ENCODE results near the gene MRFAP1L1.

MRFAP1L1 gene

GRCh38 chr4:6688879-6689505 lies 20.7 kb downstream of the MRFAP1L1 start:
- no peak for TF ChIP-seq EZH2 (optimal IDR thresholded peaks at IDR 0.05; ENCODE audit: low read depth, low read length)
- no peak for TF ChIP-seq EZH2phosphoT487 (IDR thresholded peaks at IDR 0.05; ENCODE audit: low read length)
- TF ChIP-seq, protein P1, sequence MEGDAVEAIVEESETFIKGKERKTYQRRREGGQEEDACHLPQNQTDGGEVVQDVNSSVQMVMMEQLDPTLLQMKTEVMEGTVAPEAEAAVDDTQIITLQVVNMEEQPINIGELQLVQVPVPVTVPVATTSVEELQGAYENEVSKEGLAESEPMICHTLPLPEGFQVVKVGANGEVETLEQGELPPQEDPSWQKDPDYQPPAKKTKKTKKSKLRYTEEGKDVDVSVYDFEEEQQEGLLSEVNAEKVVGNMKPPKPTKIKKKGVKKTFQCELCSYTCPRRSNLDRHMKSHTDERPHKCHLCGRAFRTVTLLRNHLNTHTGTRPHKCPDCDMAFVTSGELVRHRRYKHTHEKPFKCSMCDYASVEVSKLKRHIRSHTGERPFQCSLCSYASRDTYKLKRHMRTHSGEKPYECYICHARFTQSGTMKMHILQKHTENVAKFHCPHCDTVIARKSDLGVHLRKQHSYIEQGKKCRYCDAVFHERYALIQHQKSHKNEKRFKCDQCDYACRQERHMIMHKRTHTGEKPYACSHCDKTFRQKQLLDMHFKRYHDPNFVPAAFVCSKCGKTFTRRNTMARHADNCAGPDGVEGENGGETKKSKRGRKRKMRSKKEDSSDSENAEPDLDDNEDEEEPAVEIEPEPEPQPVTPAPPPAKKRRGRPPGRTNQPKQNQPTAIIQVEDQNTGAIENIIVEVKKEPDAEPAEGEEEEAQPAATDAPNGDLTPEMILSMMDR (IDR thresholded peaks at IDR 0.05; ENCODE audit: low read length): no peak
- no peaks in the 10 kb centered on the region for H4K20me1 ChIP-seq (ENCODE audit: insufficient read depth, low read length)
- peak; percentile 21 for DNase-seq
- peak overlapping the region; percentile 35; the same call in 1 of the 2 replicates for H2AFZ ChIP-seq (ENCODE audit: low read length)
- H3K27ac ChIP-seq (ENCODE audit: low read length): no peak overlapping the region
- peaks cover 24% of the 10 kb centered on the region for H3K27me3 ChIP-seq (replicated peaks; ENCODE audit: insufficient read depth, low read length)
- H3K9me3 ChIP-seq (replicated peaks; ENCODE audit: insufficient read depth, low read length): no peaks in the 10 kb centered on the region
- H3K4me1 ChIP-seq (ENCODE audit: low read length): no peaks in the 10 kb centered on the region
- H3K4me2 ChIP-seq (ENCODE audit: low read depth, low read length): no peak overlapping the region
- H3F3A ChIP-seq (ENCODE audit: insufficient read depth, low read length): no peaks in the 10 kb centered on the region
- H3K9ac ChIP-seq (ENCODE audit: low read length): no peak overlapping the region
- H3K36me3 ChIP-seq (replicated peaks; ENCODE audit: insufficient read depth, low read length): no peaks in the 10 kb centered on the region
- H3K9me2 ChIP-seq (replicated peaks; ENCODE audit: insufficient read depth, low read length): no peaks in the 10 kb centered on the region
- no peaks in the 10 kb centered on the region for H3K79me2 ChIP-seq (ENCODE audit: low read length)
- H3K4me3 ChIP-seq (ENCODE audit: low read length): no peak overlapping the region

- no peak overlapping the region for H3K27ac ChIP-seq (ENCODE audit: low read length)
These were observed 21.5 kb downstream of the MRFAP1L1 start for GRCh38 chr4:6687947-6688878.

GRCh38 chr4:6686104-6686787 lies 23.4 kb downstream of the MRFAP1L1 start:
- Histone ChIP-seq H3K9me3 (replicated peaks; ENCODE audit: insufficient read depth, low read length) (no peaks in the 10 kb centered on the region), H3K4me2 (ENCODE audit: low read depth, low read length) (no peak overlapping the region), H3K36me3 (replicated peaks; ENCODE audit: insufficient read depth, low read length) (no peaks in the 10 kb centered on the region), H3K27me3 (replicated peaks; ENCODE audit: insufficient read depth, low read length) (peaks cover 24% of the 10 kb centered on the region), H3K79me2 (ENCODE audit: low read length) (no peaks in the 10 kb centered on the region), H3F3A (ENCODE audit: insufficient read depth, low read length) (no peaks in the 10 kb centered on the region), H3K9ac (ENCODE audit: low read length) (no peak overlapping the region), H4K20me1 (ENCODE audit: insufficient read depth, low read length) (no peaks in the 10 kb centered on the region), H3K9me2 (replicated peaks; ENCODE audit: insufficient read depth, low read length) (no peaks in the 10 kb centered on the region), H3K4me3 (ENCODE audit: low read length) (no peak overlapping the region), H3K27ac (ENCODE audit: low read length) (no peak overlapping the region), H2AFZ (ENCODE audit: low read length) (no peak overlapping the region), H3K4me1 (ENCODE audit: low read length) (no peaks in the 10 kb centered on the region)
- no peak for TF ChIP-seq EZH2 (optimal IDR thresholded peaks at IDR 0.05; ENCODE audit: low read depth, low read length)
- TF ChIP-seq, protein P1 (IDR thresholded peaks at IDR 0.05; ENCODE audit: low read length): no peak
- TF ChIP-seq EZH2phosphoT487 (IDR thresholded peaks at IDR 0.05; ENCODE audit: low read length): no peak
- no peak for DNase-seq

More at GRCh38 chr4:6687947-6688878, 21.5 kb downstream of the MRFAP1L1 start:
- DNase-seq: no peak
- H3K9me2 ChIP-seq (replicated peaks; ENCODE audit: insufficient read depth, low read length): no peaks in the 10 kb centered on the region
- no peak overlapping the region for H3K4me2 ChIP-seq (ENCODE audit: low read depth, low read length)
- H4K20me1 ChIP-seq (ENCODE audit: insufficient read depth, low read length): no peaks in the 10 kb centered on the region
- no peak overlapping the region for H3K9ac ChIP-seq (ENCODE audit: low read length)
- H3K36me3 ChIP-seq (replicated peaks; ENCODE audit: insufficient read depth, low read length): no peaks in the 10 kb centered on the region
- H3K27me3 ChIP-seq (replicated peaks; ENCODE audit: insufficient read depth, low read length): peaks cover 24% of the 10 kb centered on the region
- H3K9me3 ChIP-seq (replicated peaks; ENCODE audit: insufficient read depth, low read length): no peaks in the 10 kb centered on the region
- H2AFZ ChIP-seq (ENCODE audit: low read length): no peak overlapping the region
- H3F3A ChIP-seq (ENCODE audit: insufficient read depth, low read length): no peaks in the 10 kb centered on the region
- no peaks in the 10 kb centered on the region for H3K79me2 ChIP-seq (ENCODE audit: low read length)
- TF ChIP-seq EZH2 (optimal IDR thresholded peaks at IDR 0.05; ENCODE audit: low read depth, low read length) (no peak), EZH2phosphoT487 (IDR thresholded peaks at IDR 0.05; ENCODE audit: low read length) (no peak)
- TF ChIP-seq, protein P1 (IDR thresholded peaks at IDR 0.05; ENCODE audit: low read length): no peak
- H3K4me1 ChIP-seq (ENCODE audit: low read length): no peaks in the 10 kb centered on the region
- H3K4me3 ChIP-seq (ENCODE audit: low read length): no peak overlapping the region
